ENCODE data around the gene ATP2A2. TPM values are rescaled to one million over a fixed set of nuclear protein-coding genes. Genes with fewer than 3 reads are reported as not detected.

ATP2A2 gene
- total RNA-seq, 1 donor from 2014 or later, result 189 TPM

DNA sequence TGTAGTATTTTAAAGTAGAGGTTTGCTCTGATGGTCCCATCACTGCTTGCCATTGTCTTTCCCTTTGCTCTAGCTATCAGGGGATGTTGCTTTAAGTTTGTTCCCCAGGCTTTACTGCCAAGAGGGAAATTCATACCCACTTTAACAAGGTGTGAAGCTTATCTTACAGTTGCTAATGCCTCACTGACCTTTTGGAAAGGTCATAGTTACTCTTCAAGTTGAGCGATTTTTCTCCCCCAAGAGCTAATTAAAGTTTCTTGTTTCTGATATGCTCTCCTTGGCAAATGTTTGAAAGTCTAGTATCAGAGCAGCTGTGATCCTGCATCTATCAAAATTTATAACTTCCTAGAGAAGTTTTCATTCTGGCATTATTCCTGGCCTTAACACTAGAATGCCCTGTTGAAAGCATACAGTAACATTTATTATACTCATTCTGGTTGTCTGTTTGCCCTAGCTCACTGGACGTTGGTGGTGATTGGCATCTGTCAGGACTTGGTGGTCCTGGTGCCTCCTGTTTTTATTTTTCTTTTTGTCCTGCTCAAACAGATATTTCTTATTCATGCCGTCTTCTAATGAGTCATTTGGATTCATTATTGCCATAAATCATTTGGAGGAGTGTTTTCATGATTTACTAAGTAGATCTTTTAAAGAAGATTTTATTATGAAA is 8.1 kb downstream of the ATP2A2 start:
- intact Hi-C loops (cut with micrococcal nuclease), result loop anchor here (10.0 kb wide), 1 partner anchor 1774 kb away; the partner anchor contains the start of gene FICD

DNA sequence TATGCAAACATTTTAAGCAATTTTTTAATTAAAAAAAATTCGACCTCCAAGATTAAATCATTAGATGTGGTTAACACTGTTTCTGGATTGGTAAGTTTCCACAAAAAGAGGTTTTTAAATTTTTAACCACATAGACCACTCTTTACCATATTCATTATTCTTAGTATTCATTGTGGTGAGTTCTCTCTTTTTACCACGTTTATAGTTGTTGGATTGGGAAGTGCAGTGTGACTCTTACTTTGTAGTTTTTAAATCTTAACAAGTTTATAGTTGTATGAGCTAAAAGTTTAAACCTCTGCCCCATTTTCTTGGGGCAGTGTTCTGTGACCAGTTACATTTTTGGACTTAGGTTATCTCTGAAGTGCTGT is 8.6 kb downstream of the ATP2A2 start:
- intact Hi-C loops (cut with micrococcal nuclease), result loop anchor here (10.0 kb wide), 1 partner anchor 1775 kb away; the partner anchor contains the start of gene FICD

DNA sequence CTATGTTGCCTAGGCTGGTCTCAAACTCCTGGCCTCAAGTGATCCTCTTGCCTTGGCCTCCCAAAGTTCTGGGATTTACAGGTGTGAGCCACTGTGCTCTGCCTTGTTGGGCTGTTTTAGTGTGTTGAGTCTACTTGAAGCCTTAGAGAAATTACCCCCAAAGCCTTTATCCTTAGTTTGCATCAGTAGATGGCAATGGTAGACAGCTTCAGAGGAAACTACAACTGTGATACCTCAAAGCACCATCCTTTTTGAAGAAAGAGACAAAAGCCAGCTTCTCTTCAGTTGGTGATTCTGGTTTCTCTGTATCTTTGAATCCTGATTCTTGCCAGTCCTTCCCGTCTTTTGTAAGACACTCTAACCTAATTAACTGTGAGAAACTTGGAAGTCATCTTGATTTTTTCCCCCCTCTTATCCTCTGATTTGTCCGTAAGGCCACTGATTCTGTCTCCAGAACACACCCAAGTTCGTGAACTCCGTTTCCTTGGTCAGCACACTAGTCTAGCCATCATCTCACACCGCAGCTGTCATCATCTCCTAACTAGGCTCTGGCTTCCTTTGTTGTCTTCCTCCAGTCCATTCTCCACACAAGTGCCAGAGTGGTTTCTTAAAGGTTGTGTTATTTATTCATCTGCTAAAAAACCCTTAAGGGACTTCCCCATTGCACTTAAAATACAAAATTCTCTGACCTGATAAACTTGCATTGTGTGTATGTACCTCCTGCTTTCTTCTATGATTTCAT is 20.2 kb downstream of the ATP2A2 start:
- intact Hi-C loops (cut with micrococcal nuclease), result no loop called here

GRCh38 chr12:110304061-110304551 is 23.1 kb downstream of the ATP2A2 start:
- intact Hi-C loops (cut with micrococcal nuclease), result no loop called here

DNA sequence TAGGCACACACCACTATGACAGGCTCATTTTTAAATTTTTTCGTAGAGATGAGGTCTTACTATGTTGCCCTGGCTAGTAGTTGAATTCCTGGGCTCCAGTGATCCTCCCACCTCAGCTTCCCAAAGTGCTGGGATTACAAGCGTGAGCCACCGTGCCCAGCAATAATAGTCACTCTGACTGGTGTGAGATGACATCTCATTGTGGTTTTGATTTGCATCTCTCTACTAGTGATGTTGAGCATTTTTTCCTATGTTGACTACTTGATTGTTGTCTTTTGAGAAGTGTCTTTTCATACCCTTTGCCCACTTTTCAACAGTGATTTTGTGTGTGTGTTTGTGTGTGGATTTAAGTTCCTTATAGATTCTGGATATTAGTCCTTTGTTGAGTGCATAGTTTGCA is 26.3 kb downstream of the ATP2A2 start:
- intact Hi-C loops (cut with micrococcal nuclease), result no loop called here

- intact Hi-C loops (cut with micrococcal nuclease), result no loop called here
These were observed 29.7 kb downstream of the ATP2A2 start for GRCh38 chr12:110310763-110311162.

GRCh38 chr12:110311903-110312302 is 30.9 kb downstream of the ATP2A2 start:
- intact Hi-C loops (cut with micrococcal nuclease), result no loop called here

- intact Hi-C loops (cut with micrococcal nuclease), result no loop called here
These were observed 31.7 kb downstream of the ATP2A2 start for GRCh38 chr12:110312581-110313360.

DNA sequence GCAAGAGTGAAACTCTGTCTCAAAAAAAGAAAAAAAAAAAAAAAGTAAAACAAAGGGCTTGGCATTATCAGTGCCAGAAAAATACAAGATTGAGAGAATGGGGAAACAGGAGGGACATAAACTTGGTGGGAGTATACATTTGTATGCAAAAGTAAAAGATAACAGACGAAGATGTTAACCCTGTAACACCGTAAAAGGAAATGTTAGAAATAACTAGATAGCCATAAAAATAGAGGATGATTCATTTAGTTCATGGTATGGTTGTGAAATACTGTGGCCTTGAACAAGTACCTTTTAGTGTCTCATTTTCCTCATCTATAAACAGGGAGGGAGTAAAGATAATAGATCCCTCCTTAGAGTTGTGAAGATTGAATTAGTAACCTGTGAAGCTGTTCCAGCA is 33.3 kb downstream of the ATP2A2 start:
- intact Hi-C loops (cut with micrococcal nuclease), result no loop called here

- intact Hi-C loops (cut with micrococcal nuclease), result no loop called here
These were observed 35.8 kb downstream of the ATP2A2 start for GRCh38 chr12:110316861-110317260.

DNA sequence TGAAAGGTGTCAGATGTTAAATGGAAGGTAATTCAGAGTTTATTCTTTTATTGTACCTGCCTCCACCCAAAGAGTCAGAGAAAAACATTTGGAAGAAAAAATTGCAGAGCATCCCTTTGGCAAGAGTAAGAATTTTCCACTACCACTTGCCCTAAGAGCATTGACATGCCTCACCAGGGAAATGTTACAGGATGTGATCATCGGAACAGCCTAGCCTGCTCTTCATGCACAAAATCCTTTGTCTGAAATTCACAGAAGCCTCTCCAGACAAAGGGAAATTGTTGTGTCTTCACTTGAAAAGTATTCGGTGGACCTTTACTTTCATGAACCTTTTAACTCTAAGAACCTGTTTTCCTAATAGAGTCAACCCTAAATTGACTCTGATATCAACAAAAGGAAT is 36.9 kb downstream of the ATP2A2 start:
- intact Hi-C loops (cut with micrococcal nuclease), result no loop called here

- intact Hi-C loops (cut with micrococcal nuclease), result no loop called here
These were observed 39.5 kb downstream of the ATP2A2 start for GRCh38 chr12:110320550-110320949.

- intact Hi-C loops (cut with micrococcal nuclease), result no loop called here
These were observed 48.7 kb downstream of the ATP2A2 start for GRCh38 chr12:110329710-110330109.

DNA sequence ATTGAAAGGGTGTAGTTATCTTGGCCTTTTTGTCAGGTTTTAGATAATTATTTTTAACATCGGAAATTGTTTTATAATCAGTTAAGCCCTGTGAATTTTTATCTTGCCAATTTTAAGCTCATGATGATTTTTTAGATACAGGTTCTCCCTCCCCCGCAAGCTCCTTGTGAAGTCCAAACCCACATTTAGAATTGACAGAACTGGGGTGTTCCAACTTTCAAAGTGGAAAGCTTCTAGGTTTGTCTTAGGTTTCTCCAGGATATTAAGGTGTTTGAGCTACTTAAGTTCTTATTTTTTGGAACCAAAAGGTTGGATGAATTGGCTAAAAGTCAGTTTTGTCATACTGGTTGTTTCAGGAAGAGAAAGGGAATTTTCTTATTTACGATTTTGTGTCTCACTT is 49.1 kb downstream of the ATP2A2 start:
- intact Hi-C loops (cut with micrococcal nuclease), result no loop called here

DNA sequence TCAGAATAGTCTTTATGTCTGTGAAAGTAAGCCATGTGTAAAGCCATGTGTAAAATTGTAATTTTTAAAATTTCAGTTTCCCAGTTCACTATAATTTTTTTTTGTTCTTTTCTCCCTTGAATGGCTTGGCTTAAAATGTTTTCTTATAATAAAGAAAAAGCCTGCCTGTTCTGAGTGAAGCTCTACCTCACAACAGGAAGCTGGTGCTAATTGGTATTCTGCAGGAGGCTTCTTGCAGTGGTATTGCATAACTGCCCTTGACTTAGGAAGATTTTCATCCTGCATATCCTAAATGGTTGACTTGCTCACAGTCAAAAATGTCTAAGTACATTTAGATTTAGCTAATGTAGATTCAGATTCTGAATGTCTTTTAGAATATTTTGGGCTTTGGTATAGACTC is 49.5 kb downstream of the ATP2A2 start:
- intact Hi-C loops (cut with micrococcal nuclease), result no loop called here

DNA sequence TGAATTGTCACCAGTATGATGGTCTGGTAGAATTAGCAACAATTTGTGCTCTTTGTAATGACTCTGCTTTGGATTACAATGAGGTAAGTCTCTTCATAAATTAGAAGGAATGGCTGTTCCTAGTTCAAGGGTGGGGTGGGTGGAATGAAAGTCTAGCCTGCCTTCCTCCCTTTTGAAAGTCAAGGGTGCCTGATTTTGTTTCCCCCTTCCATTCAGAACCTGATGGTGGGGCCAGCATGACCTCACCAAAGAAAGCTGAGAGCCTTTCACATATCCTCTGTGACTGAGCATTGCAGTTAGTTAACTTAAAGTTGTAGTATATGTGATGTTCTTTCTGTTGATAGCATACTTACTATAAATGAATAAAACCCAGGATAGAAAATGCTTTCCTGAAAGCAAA is 52.2 kb downstream of the ATP2A2 start:
- intact Hi-C loops (cut with micrococcal nuclease), result no loop called here

DNA sequence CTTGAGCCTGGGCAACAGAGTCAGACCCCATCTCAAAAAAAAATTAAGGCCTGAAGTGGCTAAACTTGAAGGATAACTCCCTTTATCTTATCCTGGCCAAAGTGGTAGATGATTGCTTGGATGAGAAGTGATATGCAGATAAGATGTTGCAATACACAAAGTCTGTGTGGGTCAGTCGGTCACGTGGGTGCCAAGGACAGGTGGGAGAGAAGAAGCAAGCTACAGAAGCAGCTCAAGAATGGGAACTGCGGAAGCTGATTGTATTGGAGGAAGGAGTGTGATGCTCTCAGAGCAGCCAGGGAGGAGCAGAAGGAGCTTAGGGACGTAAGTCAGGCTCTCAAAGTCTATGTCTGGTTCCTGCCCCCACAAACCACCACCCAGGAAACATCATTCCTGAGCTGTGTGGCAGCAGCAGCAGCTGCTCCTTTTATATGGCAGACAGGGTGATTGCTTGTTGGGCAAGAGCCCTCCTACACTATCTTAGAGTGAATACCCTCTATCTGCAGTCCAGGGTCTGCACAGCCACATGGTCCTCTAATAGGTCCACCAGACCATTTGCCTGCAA is 54.5 kb downstream of the ATP2A2 start:
- intact Hi-C loops (cut with micrococcal nuclease), result loop anchor here (5.0 kb wide), 1 partner anchor 38 kb away; no protein-coding TSS in a partner anchor

- intact Hi-C loops (cut with micrococcal nuclease), result loop anchor here (5.0 kb wide), 1 partner anchor 41 kb away; no protein-coding TSS in a partner anchor
These were observed 57.1 kb downstream of the ATP2A2 start for GRCh38 chr12:110337912-110338710.

- intact Hi-C loops (cut with micrococcal nuclease), result loop anchor here (5.0 kb wide), 1 partner anchor 41 kb away; no protein-coding TSS in a partner anchor
These were observed 57.7 kb downstream of the ATP2A2 start for GRCh38 chr12:110338754-110339153.

DNA sequence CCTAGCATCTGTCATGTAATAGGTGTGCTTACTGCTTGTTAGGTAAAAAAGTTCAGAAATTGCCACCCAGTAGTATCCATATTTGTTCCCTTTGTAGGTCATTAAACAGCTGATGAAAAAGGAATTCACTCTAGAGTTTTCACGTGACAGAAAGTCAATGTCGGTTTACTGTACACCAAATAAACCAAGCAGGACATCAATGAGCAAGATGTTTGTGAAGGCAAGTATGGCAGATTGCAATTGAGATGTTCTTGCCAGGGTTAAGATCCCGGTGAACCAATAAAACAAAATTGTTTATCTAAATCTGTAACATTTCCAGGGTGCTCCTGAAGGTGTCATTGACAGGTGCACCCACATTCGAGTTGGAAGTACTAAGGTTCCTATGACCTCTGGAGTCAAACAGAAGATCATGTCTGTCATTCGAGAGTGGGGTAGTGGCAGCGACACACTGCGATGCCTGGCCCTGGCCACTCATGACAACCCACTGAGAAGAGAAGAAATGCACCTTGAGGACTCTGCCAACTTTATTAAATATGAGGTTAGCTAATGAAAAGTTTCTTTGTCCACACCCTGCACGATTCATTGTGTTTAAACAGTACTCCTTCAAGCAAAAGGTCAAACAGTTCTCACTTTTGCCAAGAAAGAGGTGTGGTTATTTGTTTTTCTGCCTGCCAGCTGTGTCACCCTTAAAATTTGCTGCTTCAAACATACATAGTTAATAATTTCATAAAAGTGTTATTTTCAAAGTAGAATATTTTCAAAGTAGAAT is 58.3 kb downstream of the ATP2A2 start:
- intact Hi-C loops (cut with micrococcal nuclease), result loop anchor here (5.0 kb wide), 1 partner anchor 42 kb away; no protein-coding TSS in a partner anchor
